Pancreas (tissue), 10 donors: Measurements from ENCODE around the gene FOXRED2. TPM values are rescaled to one million over a fixed set of nuclear protein-coding genes. Genes with fewer than 3 reads are reported as not detected.
"Not testable (repeated sequence)": the region's sequence is repeated elsewhere in the genome, so short reads cannot be mapped to it uniquely, and the experiment has no call there.

Experiments used
- ATAC-seq, 4 donors: fragments of 200-7000 bp; cut with Tn5 transposase; one replicate each; pipeline versions ENCODE4 v1.8.0 to v1.9.1; 2020; ENCODE audit warnings: mild to moderate bottlenecking in 4 of 4, moderate library complexity in 4 of 4
- DNase-seq, 6 donors: peaks; one replicate each; pipeline ENCODE4 v3.0.0-alpha.2; 2020
- FAIRE-seq: peaks from 2 replicates; lab custom pipeline; 2012; peaks lifted over from hg19 to GRCh38; lab: Jason Lieb, UNC
- H3K27ac ChIP-seq, 4 donors: fragments of 200-600 bp; sonication (generic); 1 replicate in 3 of 4; 2 replicates in 1 of 4; pipeline versions ENCODE4 v1.5.0 to v1.8.0; 2020
- H3K27me3 ChIP-seq, 4 donors: fragments of 200-600 bp; one replicate each; pipeline ENCODE4 v1.8.0; 2021
- H3K36me3 ChIP-seq, 3 donors: fragments of 200-600 bp; sonication (generic) in 1 of 3; one replicate each; pipeline versions ENCODE4 v1.5.0 to v1.8.0; 2020 to 2021
- H3K4me1 ChIP-seq, 3 donors: fragments of 200-600 bp; one replicate each; pipeline ENCODE4 v1.8.0; 2021
- H3K4me3 ChIP-seq, 4 donors: fragments of 200-600 bp; sonication (generic) in 2 of 4; one replicate each; pipeline versions ENCODE4 v1.5.0 to v1.8.0; 2020 to 2021
- H3K9me3 ChIP-seq, 4 donors: fragments of 200-600 bp; one replicate each; pipeline ENCODE4 v1.8.0; 2021
- WGBS, 2 donors: extraction: QIAGEN DNeasy Blood & Tissue Kit; methylation state at CpG; one replicate each; pipeline ENCODE4 v1.1.7; 2013; 5-methylcytosine and 5-hydroxymethylcytosine counted together
- intact Hi-C, 3 donors: fragments of 100-400 bp; cut with DNase I; formaldehyde crosslinking; loops; one replicate each; pipeline versions ENCODE4 v1.11.1 to v1.14.2; 2022
- polyA plus RNA-seq, 2 donors: library from polyadenylated mRNA; stranded (reverse); fragments of 200-250 nt; gene quantifications; one replicate each; pipeline ENCODE4 v1.2.3, GENCODE V29; 2013
- total RNA-seq, 6 donors: library from RNA; stranded (reverse); fragmentation: NEBNext Ultra II Directional in 4 of 6; extraction: Animal tissue kit (Norgen Biotek cat#: 25700) in 4 of 6; gene quantifications; one replicate each; pipeline versions ENCODE4 v1.2.1 to v1.2.4, GENCODE V29; 2021 to 2023
- TF ChIP-seq, protein P1 (sequence below), 4 donors: fragments of 200-600 bp; sonication (generic) in 3 of 4; IDR thresholded peaks; one replicate each; pipeline versions ENCODE4 v1.5.0 to v1.8.0; 2021; ENCODE audit warnings: antibody characterized with exemption in 4 of 4
- donor health status: healthy with polysubstance abuse.
- donor health status: DM: no; HTN: no; CAD: no; lungs with moderate emphysema.
- donor health status: DM: no; HTN: no; CAD: no.
- donor health status: control.
- donor health status: control.
- donor health status: Bipolar disorder and iron deficiency.
- donor health status: DM: yes; HTN: yes; CAD: no.
- donor health status: DM: no; HTN: no; CAD: no.
- donor health status: DM: no; HTN: no; CAD: no.
- donor health status: DM: yes; HTN: yes; CAD: no.

FOXRED2 gene
- total and polyA plus RNA-seq, 8 donors = 2.0 to 6.0 (median 4.7) TPM

DNA sequence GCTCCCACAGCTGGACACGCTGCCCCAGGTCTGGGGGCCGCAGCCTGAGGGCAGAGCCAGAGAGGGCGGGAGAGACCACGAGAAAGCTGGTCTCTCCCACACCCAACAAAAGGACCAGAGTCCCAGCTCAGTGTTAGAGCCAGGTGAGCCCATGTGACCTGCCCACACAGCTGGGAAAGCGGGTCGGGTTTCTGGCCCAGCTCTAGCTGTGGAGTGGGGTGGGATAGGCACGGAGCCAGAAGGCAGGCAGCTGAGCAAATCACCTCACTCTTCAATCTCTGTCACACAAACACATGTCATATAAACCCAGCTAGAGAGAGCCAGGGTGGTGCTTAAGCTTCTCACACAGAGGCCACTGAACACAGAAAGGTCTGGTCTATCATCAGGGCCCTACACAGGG is 29.9 kb upstream of the FOXRED2 start:
- Histone ChIP-seq H3K9me3 (no peaks in the 10 kb centered on the region), H3K27me3 (no peaks in the 10 kb centered on the region), H3K4me3 (no peak overlapping the region), H3K36me3 (no peaks in the 10 kb centered on the region), H3K27ac (no peak overlapping the region), H3K4me1 (no peaks in the 10 kb centered on the region)
- ATAC-seq (no peak), DNase-seq (no peak), FAIRE-seq (no peak)
- TF ChIP-seq, protein P1, sequence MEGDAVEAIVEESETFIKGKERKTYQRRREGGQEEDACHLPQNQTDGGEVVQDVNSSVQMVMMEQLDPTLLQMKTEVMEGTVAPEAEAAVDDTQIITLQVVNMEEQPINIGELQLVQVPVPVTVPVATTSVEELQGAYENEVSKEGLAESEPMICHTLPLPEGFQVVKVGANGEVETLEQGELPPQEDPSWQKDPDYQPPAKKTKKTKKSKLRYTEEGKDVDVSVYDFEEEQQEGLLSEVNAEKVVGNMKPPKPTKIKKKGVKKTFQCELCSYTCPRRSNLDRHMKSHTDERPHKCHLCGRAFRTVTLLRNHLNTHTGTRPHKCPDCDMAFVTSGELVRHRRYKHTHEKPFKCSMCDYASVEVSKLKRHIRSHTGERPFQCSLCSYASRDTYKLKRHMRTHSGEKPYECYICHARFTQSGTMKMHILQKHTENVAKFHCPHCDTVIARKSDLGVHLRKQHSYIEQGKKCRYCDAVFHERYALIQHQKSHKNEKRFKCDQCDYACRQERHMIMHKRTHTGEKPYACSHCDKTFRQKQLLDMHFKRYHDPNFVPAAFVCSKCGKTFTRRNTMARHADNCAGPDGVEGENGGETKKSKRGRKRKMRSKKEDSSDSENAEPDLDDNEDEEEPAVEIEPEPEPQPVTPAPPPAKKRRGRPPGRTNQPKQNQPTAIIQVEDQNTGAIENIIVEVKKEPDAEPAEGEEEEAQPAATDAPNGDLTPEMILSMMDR (IDR thresholded peaks at IDR 0.05) = no peak
- intact Hi-C loops = no loop called here
- 41 to 42% methylated on average over 7 of the region's 7 CpGs for WGBS, 2 donors

DNA sequence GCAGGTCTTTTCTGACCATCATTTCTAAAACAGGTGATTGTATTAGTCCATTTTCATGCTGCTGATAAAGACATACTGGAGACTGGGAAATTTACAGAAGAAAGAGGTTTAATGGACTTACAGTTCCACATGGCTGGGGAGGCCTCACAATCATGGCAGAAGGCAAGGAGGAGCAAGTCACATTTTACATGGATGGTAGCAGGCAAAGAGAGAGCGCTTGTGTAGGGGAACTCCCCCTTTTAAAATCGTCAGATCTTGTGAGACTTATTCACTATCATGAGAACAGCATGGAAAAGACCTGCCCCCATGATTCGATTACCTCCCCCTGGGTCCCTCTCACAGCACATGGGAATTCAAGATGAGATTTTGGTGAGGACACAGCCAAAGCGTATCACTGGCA is 26.5 kb upstream of the FOXRED2 start:
- H3K4me3 ChIP-seq, ATAC-seq, intact Hi-C loops, FAIRE-seq, H3K9me3 ChIP-seq, DNase-seq, H3K4me1 ChIP-seq, H3K27ac ChIP-seq, H3K36me3 ChIP-seq, H3K27me3 ChIP-seq: not testable (repeated sequence)
- 80 to 86% methylated on average over 4 of the region's 4 CpGs for WGBS, 2 donors

DNA sequence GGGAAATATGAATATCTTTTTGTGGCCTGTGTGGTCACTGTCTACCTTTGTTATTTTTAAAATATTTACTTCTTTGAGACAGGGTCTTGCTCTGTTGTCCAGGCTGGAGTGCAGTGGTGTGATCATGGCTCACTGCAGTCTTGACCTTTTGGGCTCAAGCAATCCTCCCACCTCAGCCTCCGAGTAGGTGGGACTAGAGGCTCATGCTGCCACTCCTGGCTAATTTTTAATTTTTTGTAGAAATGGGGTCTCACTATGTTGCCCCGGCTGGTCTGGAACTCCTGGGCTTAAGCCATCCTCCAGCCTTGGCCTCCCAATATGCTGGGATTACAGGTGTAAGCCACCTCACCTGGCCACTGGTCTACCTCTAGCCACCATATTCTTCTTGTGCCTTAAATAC is 25.6 kb upstream of the FOXRED2 start:
- Histone ChIP-seq H3K36me3 (no peaks in the 10 kb centered on the region), H3K27me3 (no peaks in the 10 kb centered on the region), H3K4me3 (no peak overlapping the region), H3K27ac (no peak overlapping the region), H3K4me1 (peaks cover 0 to 3% (median 0%) of the 10 kb centered on the region in 3 donors), H3K9me3 (no peaks in the 10 kb centered on the region)
- DNase-seq = no peak
- intact Hi-C loops = no loop called here
- no peak for FAIRE-seq
- TF ChIP-seq, protein P1 (IDR thresholded peaks at IDR 0.05) = no peak
- WGBS, 2 donors = 88 to 93% methylated on average over 2 of the region's 2 CpGs
- no peak for ATAC-seq

DNA sequence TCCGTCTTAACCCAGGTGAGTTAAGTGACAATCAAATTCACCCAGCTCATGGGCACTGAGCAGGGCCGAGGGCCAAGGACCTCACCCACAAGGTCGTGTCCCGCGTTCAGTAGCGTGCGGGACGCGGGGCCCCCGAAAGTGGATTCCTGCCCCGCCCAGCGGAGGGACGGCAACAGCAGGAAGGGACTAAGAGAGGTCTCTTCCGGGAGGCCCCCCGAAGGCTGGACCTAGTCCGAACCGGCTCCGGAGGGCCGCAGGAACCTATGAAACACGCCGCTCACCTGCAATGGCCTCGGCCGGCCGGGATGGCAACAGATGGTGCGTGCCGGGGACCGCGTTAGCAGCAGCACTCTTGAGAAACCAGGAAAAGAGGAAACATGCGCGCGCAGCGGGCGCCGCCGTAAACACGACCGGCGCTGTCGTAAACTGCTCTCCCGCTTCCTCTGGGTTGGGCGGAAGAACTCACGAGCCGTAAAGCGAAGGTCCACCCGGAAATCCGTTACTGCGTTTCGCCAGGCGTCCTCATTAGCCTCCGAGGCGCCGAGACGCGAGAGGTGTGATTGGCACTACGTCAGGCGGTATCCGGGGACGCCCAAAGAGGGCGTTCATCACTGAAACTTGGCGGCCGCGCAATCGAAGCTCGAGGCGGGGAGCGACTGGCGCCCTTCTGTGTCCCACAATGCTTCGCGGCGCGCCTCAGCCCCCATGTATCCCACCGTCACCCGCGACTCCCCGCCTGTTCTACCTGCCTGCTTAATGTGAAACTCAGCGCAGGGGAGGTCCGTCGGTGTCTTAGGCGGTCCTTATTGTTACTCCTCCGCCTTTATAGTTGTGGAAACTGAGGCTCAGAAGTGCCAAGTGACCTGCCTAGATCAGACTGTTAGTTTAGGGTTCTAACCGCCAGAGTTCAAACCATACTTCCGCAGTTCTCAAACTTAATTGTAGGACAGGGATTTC is 22.2 kb upstream of the FOXRED2 start, which contains the start of gene EIF3D:
EIF3D (minus strand) TSS at position 372 of the 957 bp plus-strand sequence. CDS start 3,045 bp downstream, outside the sequence.
- Histone ChIP-seq H3K36me3 (peaks cover 5 to 14% (median 7%) of the 10 kb centered on the region in 3 donors), H3K4me3 (peak within 1 kb of the TSS; percentile 60 to 89 (median 78)), H3K27me3 (no peaks in the 10 kb centered on the region), H3K27ac (peak within 1 kb of the TSS; percentile 81 to 91 (median 86)), H3K9me3 (no peaks in the 10 kb centered on the region), H3K4me1 (peaks cover 0 to 10% (median 0%) of the 10 kb centered on the region in 3 donors)
- intact Hi-C loops = no loop called here
- peak; percentile 98 to 99 (median 98) for DNase-seq
- peak; percentile 90 to 96 (median 92) for ATAC-seq
- TF ChIP-seq, protein P1 (IDR thresholded peaks at IDR 0.05) = no peak
- peak; percentile 94 for FAIRE-seq
- 0% methylated on average over 82 of the region's 82 CpGs for WGBS, 2 donors

DNA sequence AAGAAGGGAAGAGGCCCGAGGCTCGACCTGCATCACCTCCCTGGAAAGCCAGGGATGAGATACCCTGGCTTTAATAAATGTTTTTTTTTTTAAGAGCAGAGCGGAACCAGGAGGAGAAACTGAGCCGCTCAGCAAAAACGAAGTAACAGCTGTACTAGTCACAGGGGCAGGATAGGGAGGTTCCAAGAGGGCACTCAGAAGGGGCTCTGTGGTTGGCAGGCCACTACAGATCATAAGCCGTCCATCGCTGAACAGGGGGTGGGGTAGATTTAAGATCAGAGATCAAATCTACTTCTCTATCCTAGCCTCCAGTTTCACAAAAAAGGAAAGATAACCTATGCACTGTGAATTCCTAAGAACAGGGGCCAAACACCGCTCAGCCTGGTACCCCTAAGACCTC is 21.5 kb upstream of the FOXRED2 start:
- Histone ChIP-seq H3K4me1 (peaks cover 0 to 10% (median 0%) of the 10 kb centered on the region in 3 donors), H3K4me3 (peak overlapping the region; percentile 60 to 89 (median 78)), H3K36me3 (peaks cover 7 to 21% (median 11%) of the 10 kb centered on the region in 3 donors), H3K27me3 (no peaks in the 10 kb centered on the region), H3K27ac (peak overlapping the region; percentile 76 to 91 (median 86)), H3K9me3 (no peaks in the 10 kb centered on the region)
- TF ChIP-seq, protein P1 (IDR thresholded peaks at IDR 0.05) = no peak
- FAIRE-seq = no peak
- DNase-seq = no peak
- intact Hi-C loops = no loop called here
- WGBS, 2 donors = 3% methylated on average over 8 of the region's 8 CpGs
- peak in 1 of 4 donors; percentile 8 for ATAC-seq
